Trophoblast cell (in vitro differentiated cells and primary cell): Measurements from ENCODE around the gene MLH1.

Source experiments
- DNase-seq, 2 donors: peaks; one replicate each; pipeline ENCODE4 v3.0.0-alpha.2; 2016
- H2AFZ ChIP-seq: 2 replicates; pipeline ENCODE4 v1.6.1; 2013; ENCODE audit warnings: low read length, moderate library complexity, mild to moderate bottlenecking; ENCODE audit not compliant: insufficient read depth, poor library complexity
- H2AK5ac ChIP-seq: 2 replicates; pipeline ENCODE4 v1.6.1; 2013; ENCODE audit warnings: mild to moderate bottlenecking, low read length
- H2BK120ac ChIP-seq: 2 replicates; pipeline ENCODE4 v1.6.1; 2013; ENCODE audit warnings: low read length, mild to moderate bottlenecking, moderate library complexity; ENCODE audit not compliant: insufficient read depth, poor library complexity
- H2BK12ac ChIP-seq: 2 replicates; pipeline ENCODE4 v1.6.1; 2013; ENCODE audit warnings: mild to moderate bottlenecking, low read length, moderate library complexity
- H2BK5ac ChIP-seq: 2 replicates; pipeline ENCODE4 v1.6.1; 2013; ENCODE audit warnings: low read length, low read depth, moderate library complexity, mild to moderate bottlenecking; ENCODE audit not compliant: poor library complexity
- H3K14ac ChIP-seq: 2 replicates; pipeline ENCODE4 v1.6.1; 2013; ENCODE audit warnings: mild to moderate bottlenecking, low read length
- H3K18ac ChIP-seq: 2 replicates; pipeline ENCODE4 v1.6.1; 2013; ENCODE audit warnings: mild to moderate bottlenecking, low read length
- H3K23ac ChIP-seq: 2 replicates; pipeline ENCODE4 v1.6.1; 2013; ENCODE audit warnings: low read length
- H3K27ac ChIP-seq: 2 replicates; pipeline ENCODE4 v1.5.1; 2013; ENCODE audit warnings: low read depth, mild to moderate bottlenecking, inconsistent platforms, low read length, moderate library complexity
- H3K27me3 ChIP-seq: 2 replicates; pipeline ENCODE4 v1.6.1; 2013; ENCODE audit warnings: inconsistent platforms, mild to moderate bottlenecking, low read length, moderate library complexity; ENCODE audit not compliant: insufficient read depth
- H3K36me3 ChIP-seq, 2 experiments: 1 replicate in 1 of 2; 2 replicates in 1 of 2; pipeline ENCODE4 v1.6.1; 2013; ENCODE audit warnings: low read length in 2 of 2, mild to moderate bottlenecking in 2 of 2, moderate library complexity in 1 of 2; ENCODE audit not compliant: insufficient read depth in 2 of 2, control insufficient read depth in 1 of 2
- H3K4ac ChIP-seq: 2 replicates; pipeline ENCODE4 v1.6.1; 2013; ENCODE audit warnings: low read depth, mild to moderate bottlenecking, low read length, moderate library complexity
- H3K4me1 ChIP-seq, 2 experiments: 1 replicate in 1 of 2; 2 replicates in 1 of 2; pipeline ENCODE4 v1.6.1; 2013; ENCODE audit warnings: low read length in 2 of 2, mild to moderate bottlenecking in 2 of 2, moderate library complexity in 1 of 2; ENCODE audit not compliant: insufficient read depth in 2 of 2, control insufficient read depth in 1 of 2
- H3K4me2 ChIP-seq: 2 replicates; pipeline ENCODE4 v1.6.1; 2013; ENCODE audit warnings: inconsistent platforms, mild to moderate bottlenecking, low read length, moderate library complexity
- H3K4me3 ChIP-seq: 2 replicates; pipeline ENCODE4 v1.5.1; 2013; ENCODE audit warnings: mild to moderate bottlenecking, low read depth, low read length, inconsistent platforms
- H3K79me1 ChIP-seq: one replicate; pipeline ENCODE4 v1.6.1; 2013; ENCODE audit warnings: low read length
- H3K79me2 ChIP-seq: 2 replicates; pipeline ENCODE4 v1.6.1; 2013; ENCODE audit warnings: low read length, mild to moderate bottlenecking; ENCODE audit not compliant: control insufficient read depth, insufficient read depth, poor library complexity
- H3K9ac ChIP-seq: 2 replicates; pipeline ENCODE4 v1.6.1; 2013; ENCODE audit warnings: mild to moderate bottlenecking, low read length
- H3K9me3 ChIP-seq: 2 replicates; pipeline ENCODE4 v1.6.1; 2013; ENCODE audit warnings: low read depth, mild to moderate bottlenecking, control low read depth, inconsistent platforms, low read length; ENCODE audit not compliant: insufficient read depth
- H4K12ac ChIP-seq: 2 replicates; pipeline ENCODE4 v1.6.1; 2013; ENCODE audit warnings: low read depth, mild to moderate bottlenecking, low read length, moderate library complexity
- H4K8ac ChIP-seq: 2 replicates; pipeline ENCODE4 v1.6.1; 2013; ENCODE audit warnings: low read depth, mild to moderate bottlenecking, low read length, moderate library complexity
- H4K91ac ChIP-seq: one replicate; pipeline ENCODE4 v1.6.1; 2013; ENCODE audit warnings: low read depth, mild to moderate bottlenecking, low read length, moderate library complexity
- WGBS: extraction: QIAGEN DNeasy Blood & Tissue Kit; methylation state at CpG from one replicate; pipeline ENCODE4 v1.1.7; 2013; ENCODE audit warnings: missing lambda C conversion rate; ENCODE audit not compliant: insufficient read length, insufficient coverage; ENCODE audit errors: extremely low coverage; 5-methylcytosine and 5-hydroxymethylcytosine counted together

Gene MLH1

DNA sequence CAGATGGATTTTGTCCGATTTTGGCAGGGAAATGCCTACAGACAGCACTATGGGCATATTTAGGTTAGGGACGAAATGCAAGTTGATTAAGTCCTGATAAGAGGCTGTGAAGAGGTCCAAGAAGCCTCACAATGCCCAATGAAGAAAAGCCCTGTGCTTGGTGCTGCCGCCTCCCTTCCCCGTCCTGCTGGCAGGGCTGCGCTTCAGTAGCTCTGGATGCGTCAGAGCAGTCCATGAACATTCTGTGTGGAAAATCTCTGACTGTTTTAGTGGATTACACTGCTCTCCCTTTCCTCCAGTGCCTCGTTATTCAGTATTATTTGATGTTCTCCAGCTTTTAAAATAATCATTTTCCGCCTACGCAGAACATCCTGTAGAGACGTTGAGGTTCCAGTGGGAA, 39.6 kb downstream of the MLH1 start:
- Histone ChIP-seq H3K4me3 (no peak overlapping the region), H2AFZ (no peak overlapping the region), H2AK5ac (no peak overlapping the region), H3K23ac (no peak overlapping the region), H3K27ac (no peak overlapping the region), H3K79me2 (no peaks in the 10 kb centered on the region), H3K79me1 (no peaks in the 10 kb centered on the region), H3K4ac (no peak overlapping the region), H3K14ac (no peak overlapping the region), H3K4me2 (no peak overlapping the region), H3K9me3 (peaks cover 2% of the 10 kb centered on the region), H2BK12ac (no peak overlapping the region), H4K91ac (no peak overlapping the region), H2BK120ac (no peak overlapping the region), H3K18ac (no peak overlapping the region), H3K36me3 (peaks cover 29 to 44% of the 10 kb centered on the region in 2 experiments), H3K9ac (no peak overlapping the region), H4K8ac (no peak overlapping the region), H3K27me3 (no peaks in the 10 kb centered on the region), H3K4me1 (no peaks in the 10 kb centered on the region), H4K12ac (no peak overlapping the region), H2BK5ac (no peak overlapping the region)
- WGBS = no CpG with 5 or more reads among the region's 10 CpGs
- DNase-seq = no peak

DNA sequence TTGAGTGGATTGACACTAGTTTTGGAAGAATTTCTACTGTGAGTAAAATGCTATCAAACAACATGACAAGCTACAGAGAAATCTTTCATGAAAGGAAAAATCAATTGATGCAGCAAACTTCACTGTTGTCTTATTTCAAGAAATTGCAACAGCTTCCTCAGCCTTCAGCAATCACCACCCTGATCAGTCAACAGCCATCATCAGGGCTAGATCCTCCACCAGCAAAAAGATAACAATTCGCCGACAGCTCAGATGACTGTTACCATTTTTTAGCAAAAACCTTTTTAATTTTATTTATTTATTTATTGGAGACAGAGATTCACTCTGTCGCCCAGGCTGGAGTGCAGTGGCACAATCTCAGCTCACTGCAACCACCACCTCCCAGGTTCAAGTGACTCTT, 44.0 kb downstream of the MLH1 start:
- H3K4me1 ChIP-seq = no peaks in the 10 kb centered on the region
- no peak overlapping the region for H2BK120ac ChIP-seq
- no peak overlapping the region for H4K91ac ChIP-seq
- H3K4me3 ChIP-seq = no peak overlapping the region
- H3K79me2 ChIP-seq = no peaks in the 10 kb centered on the region
- H3K4ac ChIP-seq = no peak overlapping the region
- H4K8ac ChIP-seq = no peak overlapping the region
- H3K27me3 ChIP-seq = no peaks in the 10 kb centered on the region
- no peak overlapping the region for H3K18ac ChIP-seq
- H3K9ac ChIP-seq = no peak overlapping the region
- no peak overlapping the region for H3K14ac ChIP-seq
- peaks cover 2% of the 10 kb centered on the region for H3K9me3 ChIP-seq
- H3K36me3 ChIP-seq = peaks cover 25 to 30% of the 10 kb centered on the region in 2 experiments
- no peak overlapping the region for H2AK5ac ChIP-seq
- no peaks in the 10 kb centered on the region for H3K79me1 ChIP-seq
- H3K23ac ChIP-seq = no peak overlapping the region
- H4K12ac ChIP-seq = no peak overlapping the region
- no peak overlapping the region for H2AFZ ChIP-seq
- H3K27ac ChIP-seq = no peak overlapping the region
- H2BK5ac ChIP-seq = no peak overlapping the region
- no CpG with 5 or more reads among the region's 3 CpGs for WGBS
- DNase-seq = peak in 1 of 2 donors; percentile 15
- no peak overlapping the region for H3K4me2 ChIP-seq
- no peak overlapping the region for H2BK12ac ChIP-seq

DNA sequence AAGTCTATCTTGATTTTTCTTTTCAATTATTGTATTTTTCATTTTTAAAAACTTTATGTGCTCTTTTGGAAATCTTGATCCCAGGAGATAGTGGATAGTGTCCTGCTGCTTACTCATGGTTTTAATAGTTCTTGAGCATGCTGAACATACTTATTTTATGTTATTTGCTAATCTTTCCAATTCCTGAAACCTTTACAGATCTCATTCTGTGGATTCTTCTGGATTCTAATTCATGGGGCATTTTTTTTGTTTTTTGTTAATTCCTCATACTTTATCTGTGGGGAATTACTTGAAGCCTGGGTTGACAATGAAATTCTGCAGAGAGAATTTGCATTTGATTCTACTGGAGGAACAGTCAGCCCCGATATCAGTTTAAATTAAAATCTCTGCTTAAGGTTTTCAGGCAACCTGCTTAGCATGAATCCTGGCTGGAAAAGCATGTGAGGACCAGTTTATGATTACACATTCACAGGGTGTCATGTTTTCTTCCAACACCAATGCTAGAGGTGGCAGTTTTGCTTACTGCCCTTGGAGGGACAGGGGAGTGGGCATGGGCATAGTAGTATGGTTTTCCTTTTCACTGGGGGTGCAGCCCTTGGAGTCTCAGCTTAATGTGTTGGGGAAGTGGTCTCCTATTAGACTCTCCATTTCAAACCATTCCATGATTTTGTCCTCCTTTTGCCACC, 46.0 kb downstream of the MLH1 start:
- Histone ChIP-seq H2BK5ac (no peak overlapping the region), H3K79me1 (no peaks in the 10 kb centered on the region), H3K9me3 (peaks cover 2% of the 10 kb centered on the region), H2AFZ (no peak overlapping the region), H3K4me2 (no peak overlapping the region), H3K4me3 (no peak overlapping the region), H4K91ac (no peak overlapping the region), H3K14ac (no peak overlapping the region), H3K36me3 (peaks cover 20 to 26% of the 10 kb centered on the region in 2 experiments), H3K4ac (no peak overlapping the region), H3K4me1 (no peaks in the 10 kb centered on the region), H3K27me3 (no peaks in the 10 kb centered on the region), H2BK12ac (no peak overlapping the region), H3K23ac (no peak overlapping the region), H3K79me2 (no peaks in the 10 kb centered on the region), H3K18ac (no peak overlapping the region), H4K12ac (no peak overlapping the region), H3K9ac (no peak overlapping the region), H4K8ac (no peak overlapping the region), H3K27ac (no peak overlapping the region), H2AK5ac (no peak overlapping the region), H2BK120ac (no peak overlapping the region)
- peak in 1 of 2 donors; percentile 69 for DNase-seq
- no CpG with 5 or more reads among the region's 1 CpG for WGBS

DNA sequence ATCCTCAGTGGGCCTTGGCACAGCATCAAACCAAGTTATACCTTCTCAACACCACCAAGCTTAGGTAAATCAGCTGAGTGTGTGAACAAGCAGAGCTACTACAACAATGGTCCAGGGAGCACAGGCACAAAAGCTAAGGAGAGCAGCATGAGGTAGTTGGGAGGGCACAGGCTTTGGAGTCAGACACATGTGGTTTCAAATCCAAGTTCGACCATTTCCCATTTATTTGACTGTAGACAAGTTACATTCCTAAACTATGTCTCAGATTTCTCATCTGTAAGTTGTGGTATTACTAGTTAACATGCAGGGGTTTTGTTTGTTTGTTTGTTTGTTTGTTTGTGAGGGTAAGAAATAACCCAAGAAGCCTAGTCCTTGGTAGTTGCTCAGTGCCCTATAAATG, 46.9 kb downstream of the MLH1 start:
- peaks cover 19 to 27% of the 10 kb centered on the region in 2 experiments for H3K36me3 ChIP-seq
- DNase-seq = no peak
- H3K4me1 ChIP-seq = no peaks in the 10 kb centered on the region
- no peak overlapping the region for H3K9ac ChIP-seq
- no peak overlapping the region for H4K12ac ChIP-seq
- no peak overlapping the region for H3K4me3 ChIP-seq
- H3K27ac ChIP-seq = no peak overlapping the region
- no peak overlapping the region for H2BK5ac ChIP-seq
- no peak overlapping the region for H4K91ac ChIP-seq
- H3K4ac ChIP-seq = no peak overlapping the region
- no peak overlapping the region for H2AFZ ChIP-seq
- no peak overlapping the region for H4K8ac ChIP-seq
- no peak overlapping the region for H3K23ac ChIP-seq
- H3K14ac ChIP-seq = no peak overlapping the region
- H2BK12ac ChIP-seq = no peak overlapping the region
- H3K79me1 ChIP-seq = no peaks in the 10 kb centered on the region
- no CpG with 5 or more reads among the region's 1 CpG for WGBS
- no peak overlapping the region for H2BK120ac ChIP-seq
- H2AK5ac ChIP-seq = no peak overlapping the region
- peaks cover 2% of the 10 kb centered on the region for H3K9me3 ChIP-seq
- H3K18ac ChIP-seq = no peak overlapping the region
- no peaks in the 10 kb centered on the region for H3K27me3 ChIP-seq
- no peaks in the 10 kb centered on the region for H3K79me2 ChIP-seq
- H3K4me2 ChIP-seq = no peak overlapping the region
